Stimulated activated CD8-positive, alpha-beta memory T cell treated with anti-CD3 and anti-CD28 coated beads, Interleukin-4, amount 100 ng/mL, for 4 hours (primary cell): Measurements from ENCODE around the gene NOD2.

Experiments
- DNase-seq, 2 donors: peaks; one replicate each; pipeline ENCODE4 v3.0.0-alpha.2; 2020; ENCODE audit warnings: low read depth in 2 of 2, low spot score in 1 of 2

NOD2 gene

DNA sequence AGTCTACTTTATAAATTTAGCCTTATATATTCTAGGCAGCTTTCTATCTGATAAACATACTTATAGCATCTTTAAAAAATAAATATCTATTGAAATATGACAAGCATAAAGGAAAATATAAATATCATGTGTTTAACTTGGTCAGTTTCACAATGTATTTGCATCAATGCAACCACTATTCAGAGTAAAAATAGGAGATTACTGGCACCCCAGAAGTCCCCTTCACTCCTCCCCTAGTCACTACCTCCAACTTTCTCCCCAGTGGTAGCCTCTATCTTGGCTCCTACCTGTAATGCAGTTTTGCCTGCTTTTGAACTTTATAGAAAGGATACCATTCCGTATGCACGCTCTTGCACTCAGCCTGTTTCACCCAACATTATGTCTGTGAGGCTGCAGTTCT lies 3.2 kb upstream of the NOD2 start:
- DNase-seq: no peak

- no peak for DNase-seq
Measured at GRCh38 chr16:50692644-50692998, 785 bp upstream of the NOD2 start.

DNA sequence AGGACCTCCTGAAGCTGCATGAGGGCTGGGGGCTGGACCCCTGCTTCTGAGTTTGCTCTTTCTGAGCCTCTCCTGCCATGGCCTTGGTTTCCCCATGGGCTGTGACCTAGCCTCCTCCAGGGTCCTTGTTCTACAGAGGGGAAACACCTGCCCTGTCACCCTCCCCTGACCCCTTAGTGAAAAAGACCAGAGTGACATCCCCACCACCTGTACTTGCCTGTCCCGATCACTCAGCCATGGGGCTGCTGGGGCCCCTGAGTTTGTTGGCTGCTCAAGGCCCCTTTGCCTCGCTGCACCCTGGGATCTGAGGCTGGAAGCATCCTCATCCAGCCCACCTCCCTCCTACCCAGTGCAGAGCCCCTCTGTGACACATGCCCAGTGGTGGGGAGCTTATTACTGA lies 800 bp downstream of the NOD2 start:
- no peak for DNase-seq

- DNase-seq: no peak
Measured at GRCh38 chr16:50695017-50696000, 1.9 kb downstream of the NOD2 start.

DNA sequence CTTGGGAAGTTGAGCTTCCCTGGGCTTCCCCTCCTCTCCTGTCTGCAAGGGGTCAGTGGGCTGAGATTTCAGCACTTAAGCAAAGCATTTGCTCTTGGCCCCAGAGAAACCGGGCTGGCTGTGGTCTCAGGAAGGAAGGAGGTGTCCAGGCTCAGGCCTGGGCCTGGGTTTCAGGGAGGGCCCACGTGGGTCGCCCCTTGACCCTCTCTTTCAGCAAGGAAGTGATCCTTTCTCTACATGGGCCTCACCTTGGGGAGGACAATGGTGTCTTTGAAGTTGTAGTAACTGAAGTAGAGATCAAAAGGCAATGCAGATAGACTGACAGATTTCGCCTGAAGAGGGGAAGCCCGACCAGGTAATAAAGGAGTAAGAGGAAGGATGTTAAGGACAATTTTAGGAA lies 2.7 kb downstream of the NOD2 start:
- DNase-seq: no peak

GRCh38 chr16:50696575-50697420 lies 3.4 kb downstream of the NOD2 start:
- no peak for DNase-seq

DNA sequence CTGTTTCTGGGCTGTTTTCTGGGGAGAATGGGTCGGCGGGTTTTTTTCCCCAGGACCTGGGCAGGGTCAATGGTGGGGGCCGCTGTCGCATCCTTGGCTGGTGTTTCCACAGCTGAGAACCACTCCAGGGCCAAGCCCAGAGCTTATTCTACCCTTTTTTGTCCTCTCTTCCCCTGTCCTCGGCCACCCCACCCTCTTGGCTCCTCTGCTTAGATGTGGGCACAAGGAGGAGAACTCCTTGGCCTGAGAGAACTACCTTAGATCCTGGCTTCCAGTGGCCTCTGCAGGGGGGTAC lies 4.0 kb downstream of the NOD2 start:
- no peak for DNase-seq

GRCh38 chr16:50697881-50698767 lies 4.7 kb downstream of the NOD2 start:
- no peak for DNase-seq

GRCh38 chr16:50699326-50700159 lies 6.1 kb downstream of the NOD2 start:
- no peak for DNase-seq

GRCh38 chr16:50702725-50703124 lies 9.3 kb downstream of the NOD2 start:
- DNase-seq: no peak

- DNase-seq: no peak
Measured at GRCh38 chr16:50704245-50704644, 10.8 kb downstream of the NOD2 start.

DNA sequence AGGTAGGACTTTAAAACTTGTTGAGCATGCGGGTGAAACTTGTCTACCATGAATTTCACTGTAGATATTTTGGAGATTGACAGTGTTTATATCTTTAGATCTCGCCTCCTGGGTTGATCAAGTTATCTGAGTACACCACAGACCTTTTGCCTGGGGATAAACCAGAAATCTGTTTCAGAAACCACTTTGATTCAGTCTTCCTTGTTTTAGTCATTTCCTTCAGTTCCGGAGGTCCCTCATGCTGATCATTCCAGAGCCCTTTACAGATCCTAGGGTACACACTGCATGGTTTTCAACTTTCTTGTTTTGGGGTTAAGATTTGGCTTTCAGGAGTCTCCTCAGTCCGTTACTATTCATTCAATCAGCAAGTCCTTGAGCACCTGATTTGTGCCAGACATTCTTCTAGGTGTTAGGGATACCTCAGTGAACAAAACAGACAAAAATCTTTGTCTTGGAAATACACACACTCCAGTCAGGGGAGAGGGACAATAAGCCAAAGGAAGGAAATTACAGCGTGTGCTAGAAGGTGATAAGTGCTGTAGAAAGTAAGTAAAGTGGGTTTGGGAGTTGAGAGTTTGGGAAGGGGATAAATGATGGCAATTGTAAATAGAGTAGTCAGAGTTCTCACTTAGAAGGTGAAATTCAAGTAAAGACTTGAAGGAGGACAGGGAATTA lies 12.2 kb downstream of the NOD2 start:
- DNase-seq: no peak

- no peak for DNase-seq
Measured at GRCh38 chr16:50706250-50706649, 12.8 kb downstream of the NOD2 start.

GRCh38 chr16:50708373-50709060 lies 15.1 kb downstream of the NOD2 start:
- DNase-seq: no peak

- no peak for DNase-seq
Measured at GRCh38 chr16:50709061-50709684, 15.8 kb downstream of the NOD2 start.

DNA sequence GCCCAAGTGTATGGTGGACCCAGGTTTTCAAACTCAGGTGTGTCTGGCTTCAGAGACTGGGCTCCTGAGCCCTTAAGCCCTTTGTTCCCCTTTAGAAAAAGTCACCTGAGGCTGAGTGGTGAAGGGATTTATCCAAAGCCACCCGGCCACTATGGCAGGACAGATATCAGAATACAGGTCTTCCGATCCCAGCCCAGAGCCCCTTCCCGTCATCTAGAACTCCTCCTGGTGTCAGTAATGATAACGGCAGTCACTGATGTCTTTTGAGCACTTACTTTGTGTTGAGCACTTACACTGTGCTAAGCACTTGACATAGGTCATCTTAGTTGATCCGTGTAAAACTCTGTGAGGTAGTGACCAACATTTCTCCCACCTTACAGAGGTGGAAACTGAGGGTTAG lies 16.6 kb downstream of the NOD2 start:
- DNase-seq: no peak

DNA sequence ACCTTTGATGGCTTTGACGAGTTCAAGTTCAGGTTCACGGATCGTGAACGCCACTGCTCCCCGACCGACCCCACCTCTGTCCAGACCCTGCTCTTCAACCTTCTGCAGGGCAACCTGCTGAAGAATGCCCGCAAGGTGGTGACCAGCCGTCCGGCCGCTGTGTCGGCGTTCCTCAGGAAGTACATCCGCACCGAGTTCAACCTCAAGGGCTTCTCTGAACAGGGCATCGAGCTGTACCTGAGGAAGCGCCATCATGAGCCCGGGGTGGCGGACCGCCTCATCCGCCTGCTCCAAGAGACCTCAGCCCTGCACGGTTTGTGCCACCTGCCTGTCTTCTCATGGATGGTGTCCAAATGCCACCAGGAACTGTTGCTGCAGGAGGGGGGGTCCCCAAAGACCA lies 17.6 kb downstream of the NOD2 start:
- DNase-seq: no peak

DNA sequence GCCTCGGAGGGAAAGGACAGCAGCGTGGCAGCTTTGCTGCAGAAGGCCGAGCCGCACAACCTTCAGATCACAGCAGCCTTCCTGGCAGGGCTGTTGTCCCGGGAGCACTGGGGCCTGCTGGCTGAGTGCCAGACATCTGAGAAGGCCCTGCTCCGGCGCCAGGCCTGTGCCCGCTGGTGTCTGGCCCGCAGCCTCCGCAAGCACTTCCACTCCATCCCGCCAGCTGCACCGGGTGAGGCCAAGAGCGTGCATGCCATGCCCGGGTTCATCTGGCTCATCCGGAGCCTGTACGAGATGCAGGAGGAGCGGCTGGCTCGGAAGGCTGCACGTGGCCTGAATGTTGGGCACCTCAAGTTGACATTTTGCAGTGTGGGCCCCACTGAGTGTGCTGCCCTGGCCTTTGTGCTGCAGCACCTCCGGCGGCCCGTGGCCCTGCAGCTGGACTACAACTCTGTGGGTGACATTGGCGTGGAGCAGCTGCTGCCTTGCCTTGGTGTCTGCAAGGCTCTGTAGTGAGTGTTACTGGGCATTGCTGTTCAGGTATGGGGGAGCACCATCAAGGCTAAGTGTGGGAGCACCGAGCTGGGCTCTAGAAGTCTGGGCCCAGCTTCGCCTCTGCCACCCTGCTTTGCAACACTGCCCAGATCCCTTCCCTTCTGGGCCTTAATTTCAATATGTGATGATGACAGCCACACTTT lies 18.6 kb downstream of the NOD2 start:
- DNase-seq: no peak
